Liver (tissue), 3 donors: Measurements from ENCODE around the gene CRYGA.

ENCODE experiments used
- ATF3 ChIP-seq: IDR thresholded peaks from 2 replicates; pipeline ENCODE4 v1.6.1; 2016; ENCODE audit warnings: antibody characterized with exemption
- CTCF ChIP-seq: fragments of 150-350 bp; IDR thresholded peaks from 2 replicates; pipeline ENCODE4 v1.5.1; 2017; ENCODE audit warnings: improper control_type of control experiment, low read depth, low read length; ENCODE audit not compliant: missing input control
- GABPA ChIP-seq, 2 donors: IDR thresholded peaks in 1 of 2; conservative IDR thresholded peaks in 1 of 2; 2 replicates each; pipeline ENCODE4 v1.6.1; 2016; ENCODE audit warnings: antibody characterized with exemption in 2 of 2, mild to moderate bottlenecking in 1 of 2, moderate library complexity in 1 of 2
- RAD21 ChIP-seq, 2 donors: IDR thresholded peaks; 2 replicates each; pipeline ENCODE4 v1.6.1; 2016; ENCODE audit warnings: antibody characterized with exemption in 2 of 2, mild to moderate bottlenecking in 2 of 2
- REST ChIP-seq: IDR thresholded peaks from 2 replicates; pipeline ENCODE4 v1.6.1; 2016; ENCODE audit warnings: antibody characterized with exemption, mild to moderate bottlenecking
- RXRA ChIP-seq, 2 donors: IDR thresholded peaks; 2 replicates each; pipeline ENCODE4 v1.6.1; 2017 to 2018; ENCODE audit warnings: antibody characterized with exemption in 2 of 2, mild to moderate bottlenecking in 1 of 2
- TAF1 ChIP-seq: conservative IDR thresholded peaks from 2 replicates; pipeline ENCODE4 v1.6.1; 2016; ENCODE audit warnings: antibody characterized with exemption, mild to moderate bottlenecking
- donor health status: healthy.
- donor health status: healthy.

GRCh38 chr2:208207769-208208168 lies 44.4 kb upstream of the CRYGA start:
- no peak for TF ChIP-seq GABPA (IDR thresholded peaks at IDR 0.05 in 1 of 2, conservative IDR thresholded peaks at IDR 0.05 in 1 of 2)
- no peak for TF ChIP-seq REST
- TF ChIP-seq RAD21 (IDR thresholded peaks at IDR 0.05) = no peak
- no peak for TF ChIP-seq CTCF
- TF ChIP-seq ATF3 = no peak
- TF ChIP-seq RXRA (IDR thresholded peaks at IDR 0.05) = no peak
- TF ChIP-seq TAF1 = no peak
